B cell (primary cell): ENCODE data around the gene MMGT1.

Experiments
- CTCF ChIP-seq: fragments of 200-600 bp; IDR thresholded peaks from one replicate; pipeline ENCODE4 v1.8.0; 2022; ENCODE audit warnings: antibody characterized with exemption, mild to moderate bottlenecking
- EZH2 ChIP-seq: IDR thresholded peaks from 2 replicates; pipeline ENCODE4 v1.6.1; 2012; ENCODE audit warnings: borderline replicate concordance, low read depth, mild to moderate bottlenecking, moderate library complexity, low read length; ENCODE audit not compliant: insufficient read depth, poor library complexity, severe bottlenecking

DNA sequence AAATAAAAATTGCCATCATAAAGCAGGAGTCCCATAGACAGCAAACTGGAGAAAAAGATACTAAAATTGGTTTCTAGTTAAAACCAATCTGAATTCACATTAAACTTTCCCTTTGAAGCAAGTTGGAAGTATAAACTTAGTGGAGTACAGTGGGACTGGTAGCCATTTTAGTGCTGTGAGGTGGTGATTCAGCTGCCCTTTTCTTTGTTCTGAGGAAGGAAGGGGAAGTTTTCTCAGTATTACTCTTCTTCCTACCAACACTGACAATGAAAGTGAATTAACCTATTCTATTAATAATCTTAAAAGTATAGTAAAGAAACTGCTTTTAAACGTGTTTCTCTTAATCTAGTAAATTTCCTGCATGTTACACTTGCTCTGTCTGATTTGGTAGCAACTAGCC is 48.1 kb upstream of the MMGT1 start:
- TF ChIP-seq CTCF, result no peak
- no peak for TF ChIP-seq EZH2
